Stimulated activated CD4-positive, alpha-beta T cell treated with anti-CD3 and anti-CD28 coated beads, TNF-alpha, amount 100 ng/mL, for 48 hours (primary cell): ENCODE measurements around the gene XXYLT1.

Experiments
- DNase-seq, 3 donors: peaks; one replicate each; pipeline ENCODE4 v3.0.0-alpha.2; 2020; ENCODE audit warnings: low read depth in 3 of 3

Gene XXYLT1

GRCh38 chr3:195266428-195266827, 4.5 kb downstream of the XXYLT1 start:
- DNase-seq = no peak

DNA sequence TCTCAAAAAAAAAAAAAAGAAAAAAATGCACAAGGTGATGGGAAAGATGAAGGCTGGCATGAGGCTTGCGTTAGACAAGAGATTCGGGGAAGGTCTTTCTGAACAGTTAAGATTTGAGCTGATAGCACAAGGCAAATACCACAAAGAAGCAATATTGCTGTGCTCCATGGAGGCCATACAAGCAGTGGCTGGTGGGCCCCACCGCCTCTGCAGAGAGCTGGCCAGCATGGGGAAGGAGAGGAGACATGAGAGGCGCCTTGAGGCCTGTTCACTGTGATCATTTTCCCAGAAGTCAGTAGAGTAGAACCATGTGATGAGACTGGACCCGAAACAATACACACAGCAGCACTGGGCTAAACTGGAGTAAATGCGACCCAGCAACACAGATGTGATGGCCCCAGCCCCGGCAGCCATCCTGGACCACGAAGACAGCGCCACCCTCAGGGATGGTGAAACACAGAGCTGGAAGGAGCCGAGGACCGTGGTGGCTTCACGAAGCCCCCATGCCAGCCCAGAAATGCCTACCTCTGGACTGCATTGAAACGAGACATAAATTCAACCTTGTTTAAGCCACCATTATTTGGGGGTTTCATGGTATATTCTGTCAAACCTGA, 5.5 kb downstream of the XXYLT1 start:
- no peak for DNase-seq

GRCh38 chr3:195263925-195264600, 6.9 kb downstream of the XXYLT1 start:
- DNase-seq = no peak

GRCh38 chr3:195263193-195263924, 7.6 kb downstream of the XXYLT1 start:
- DNase-seq = no peak

- no peak for DNase-seq
Observed at GRCh38 chr3:195261925-195262324, 9.0 kb downstream of the XXYLT1 start.

GRCh38 chr3:195260280-195260905, 10.6 kb downstream of the XXYLT1 start:
- no peak for DNase-seq

- DNase-seq = peak; percentile 67 to 77 (median 75)
Observed at GRCh38 chr3:195259475-195260279, 11.3 kb downstream of the XXYLT1 start.

DNA sequence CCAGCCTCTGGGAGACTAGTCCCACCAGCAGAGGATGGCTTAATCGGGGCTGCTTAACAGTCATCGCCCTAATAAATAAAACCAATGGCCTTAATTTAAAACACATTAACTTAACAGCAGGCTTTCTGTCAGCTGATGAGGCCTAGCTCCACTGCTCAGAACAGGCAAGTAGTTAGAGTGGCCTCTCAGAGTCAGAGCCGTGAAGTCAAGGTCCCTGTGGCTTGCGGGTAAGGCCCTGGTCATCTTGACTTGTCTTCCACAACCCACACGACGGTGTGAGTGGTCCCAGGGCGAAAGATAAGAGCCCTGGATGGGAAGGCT, 11.8 kb downstream of the XXYLT1 start:
- DNase-seq = no peak

GRCh38 chr3:195258449-195259153, 12.4 kb downstream of the XXYLT1 start:
- no peak for DNase-seq

DNA sequence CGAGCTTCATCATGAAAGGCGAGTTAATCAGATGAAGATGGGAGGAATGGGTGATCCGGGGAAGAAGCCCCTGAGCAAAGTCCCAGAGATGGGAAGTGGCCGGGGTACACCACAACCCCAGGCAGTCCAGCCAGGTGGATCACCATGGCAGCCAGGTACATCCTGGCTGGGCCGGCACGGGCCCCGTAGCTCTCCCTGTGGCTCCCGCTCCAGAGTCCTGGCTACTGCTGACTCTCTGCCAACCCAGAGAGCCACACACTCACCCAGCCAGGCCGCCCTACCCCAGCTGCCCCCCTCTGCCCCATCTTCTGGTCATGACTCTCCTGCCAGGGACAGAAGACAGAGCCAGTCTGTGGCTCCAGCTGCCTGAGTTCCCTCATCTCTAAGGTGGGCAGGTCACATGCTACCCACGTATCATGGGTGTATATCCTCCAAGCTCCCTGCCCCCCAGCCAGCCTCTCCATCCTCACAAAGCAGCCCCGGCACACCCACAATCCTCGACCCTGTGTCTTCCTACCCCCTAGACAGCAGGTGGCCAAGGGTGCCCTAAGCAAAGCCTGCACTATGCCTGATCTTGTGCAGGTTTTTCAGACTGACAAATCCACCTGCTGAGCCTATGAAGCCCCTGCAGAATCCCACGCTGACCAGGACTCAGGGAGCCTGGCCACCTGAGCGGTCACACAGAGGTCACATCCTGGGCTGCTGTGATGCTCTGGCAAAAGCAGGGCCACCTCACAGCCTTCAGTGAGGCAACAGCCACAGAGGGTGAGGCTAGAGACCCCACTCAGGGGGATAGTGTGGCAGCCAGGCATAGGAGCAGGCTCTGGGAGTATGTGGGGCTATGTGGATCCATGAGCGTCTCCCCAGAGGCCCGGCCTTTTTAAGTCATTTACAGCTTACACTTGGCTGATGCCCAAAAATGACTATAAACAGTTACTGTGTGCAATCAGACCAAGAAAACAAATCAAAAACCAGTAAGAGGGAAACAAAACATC, 13.2 kb downstream of the XXYLT1 start:
- no peak for DNase-seq

DNA sequence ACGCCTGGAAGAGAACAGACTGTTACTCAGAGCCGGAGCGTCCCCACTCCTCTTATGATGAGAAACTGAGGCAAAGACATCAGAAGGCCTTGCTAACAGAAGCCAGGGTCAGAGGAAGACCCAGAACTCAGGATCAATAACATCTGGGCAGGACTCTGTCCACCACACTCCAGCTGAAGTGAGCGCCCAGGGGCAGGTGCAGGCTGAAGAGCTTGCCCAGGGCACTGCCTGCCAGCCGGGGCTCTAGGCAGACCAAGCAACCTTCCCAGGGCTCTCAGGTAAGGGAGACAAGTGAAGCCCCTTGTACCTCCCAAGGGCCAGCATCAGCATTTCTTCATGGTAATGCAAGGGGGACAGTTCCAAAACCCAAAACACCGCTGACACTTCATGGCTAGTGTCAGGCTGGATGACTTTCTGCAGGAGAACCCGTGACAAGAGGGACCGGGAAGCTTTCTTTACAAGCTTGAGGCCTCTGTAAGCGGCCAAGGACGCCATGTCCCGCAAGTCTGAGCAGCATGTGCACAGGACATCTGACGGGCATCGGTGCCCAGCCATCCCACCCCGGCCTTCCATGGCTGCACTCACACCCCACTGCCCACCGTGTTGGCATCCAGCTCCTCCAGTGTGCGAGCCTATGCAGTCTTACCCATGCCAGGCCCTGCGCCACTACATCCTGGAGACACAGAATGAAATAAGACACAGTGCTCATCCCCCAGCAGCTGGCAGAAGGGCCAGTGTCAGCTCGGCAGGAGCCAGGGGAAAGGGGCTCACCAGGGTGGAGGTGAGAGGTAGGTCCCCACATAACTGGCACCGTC, 14.1 kb downstream of the XXYLT1 start:
- DNase-seq = no peak

DNA sequence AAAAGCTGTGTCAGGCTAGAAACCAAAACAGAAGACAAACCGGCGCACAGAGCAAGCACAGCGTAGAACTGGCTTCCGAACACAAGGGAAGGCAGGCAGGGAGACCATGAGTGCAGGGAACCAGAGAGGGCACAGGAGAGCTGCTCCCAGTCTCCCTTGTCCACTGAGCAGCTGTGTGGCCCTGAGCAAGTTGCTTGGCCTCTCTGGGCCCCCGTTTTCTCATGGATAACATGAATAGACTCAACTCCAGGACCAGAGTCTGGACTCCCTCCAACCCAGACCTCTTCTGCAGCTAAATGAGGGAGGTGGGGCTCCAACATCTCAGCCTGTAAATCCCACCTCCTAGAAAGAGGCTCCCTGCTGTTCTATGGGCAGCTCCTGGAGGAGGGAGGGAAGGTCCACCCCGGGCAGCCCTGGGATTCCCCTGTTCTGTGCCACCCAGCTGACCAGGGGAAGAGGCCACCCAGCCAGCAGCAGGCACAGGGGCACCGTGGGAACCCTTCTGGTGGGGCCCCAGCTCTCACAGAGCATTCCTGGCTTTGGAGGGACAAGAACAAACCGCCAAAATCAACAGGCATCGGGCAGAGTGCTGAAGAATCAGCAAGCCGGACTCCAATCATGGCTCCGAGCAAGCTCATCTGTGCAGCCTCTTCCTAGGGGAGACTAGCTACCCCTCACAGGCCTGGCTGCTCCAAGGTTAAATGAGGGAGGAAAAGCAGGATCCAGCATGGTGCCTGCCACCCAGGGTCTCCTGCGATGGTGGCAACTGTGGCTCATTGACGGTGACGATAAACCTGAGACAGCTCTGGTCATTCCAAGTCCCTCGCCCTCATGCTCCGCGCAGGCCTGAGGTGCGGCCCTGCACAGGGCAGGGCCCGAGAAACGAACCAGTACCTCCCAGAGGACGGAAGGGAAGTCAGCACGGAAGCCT, 15.1 kb downstream of the XXYLT1 start:
- DNase-seq = no peak

DNA sequence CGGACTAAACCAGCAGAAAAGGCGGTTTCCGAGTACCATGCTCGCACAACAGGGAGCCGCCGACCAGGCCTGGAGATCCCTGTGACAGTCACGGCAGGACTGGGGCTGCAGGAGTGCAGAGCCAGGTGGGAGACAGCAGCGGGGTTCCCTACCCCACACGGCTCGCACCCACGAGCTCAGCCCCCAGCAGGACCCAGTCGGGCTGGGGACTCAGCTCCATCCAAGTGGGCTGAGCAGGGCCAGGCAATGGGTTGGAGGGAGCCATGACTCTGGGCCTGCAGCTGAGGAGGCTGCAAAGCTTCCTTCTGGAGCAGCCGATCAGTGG, 15.8 kb downstream of the XXYLT1 start:
- no peak for DNase-seq

GRCh38 chr3:195254454-195255175, 16.3 kb downstream of the XXYLT1 start:
- no peak for DNase-seq

DNA sequence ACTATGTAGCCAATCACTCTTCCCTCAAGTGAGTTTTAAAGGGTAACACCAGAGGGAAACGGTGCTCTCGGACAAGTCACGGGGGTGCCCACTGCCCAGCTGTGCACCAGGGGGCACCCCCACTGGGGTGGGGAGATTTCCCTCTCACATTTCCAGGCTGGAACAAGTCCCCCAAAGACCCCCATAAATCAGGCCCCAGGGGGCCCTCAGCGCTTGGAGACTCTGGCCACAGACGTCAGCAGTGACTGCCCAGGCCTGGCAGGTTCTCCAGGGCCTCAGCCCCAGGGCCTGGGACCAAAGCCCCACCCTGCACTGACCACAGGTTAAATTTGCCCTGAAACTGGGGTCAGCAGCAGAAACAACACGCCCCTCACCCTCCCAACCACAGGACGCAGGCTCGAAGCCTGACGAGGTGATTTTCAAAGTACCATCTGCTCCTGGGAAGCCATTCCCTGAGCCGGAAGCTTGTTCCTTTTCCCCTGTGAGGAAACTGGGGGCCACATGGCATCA, 17.0 kb downstream of the XXYLT1 start:
- no peak for DNase-seq

GRCh38 chr3:195251336-195252065, 19.5 kb downstream of the XXYLT1 start:
- DNase-seq = peak in 1 of 3 donors; percentile 32
